Measurements from ENCODE around the gene PMFBP1. TPM values are rescaled to one million over a fixed set of nuclear protein-coding genes. Genes with fewer than 3 reads are reported as not detected.

The PMFBP1 gene
- total RNA-seq, 1 donor from 2014 or later = 1.4 TPM

DNA sequence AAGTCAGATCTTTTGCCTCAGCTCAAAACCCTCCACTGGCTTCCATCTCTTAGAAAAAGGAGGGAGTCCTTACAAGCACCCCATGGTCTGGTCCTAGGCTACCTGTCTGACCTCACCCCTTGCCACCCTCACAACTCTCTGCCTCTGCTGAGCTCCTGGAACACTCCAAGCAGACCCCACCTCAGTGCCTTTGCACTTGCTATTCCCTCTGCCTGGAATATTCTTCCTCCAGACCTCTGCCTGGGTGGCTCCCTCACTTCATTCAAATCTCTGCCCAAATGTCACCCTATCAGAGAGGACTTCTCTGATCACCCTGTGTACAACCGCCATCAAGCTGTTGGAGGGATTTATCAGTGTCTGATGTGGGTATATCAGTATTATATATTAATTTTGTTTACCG, 37.4 kb downstream of the PMFBP1 start:
- intact Hi-C loops (cut with micrococcal nuclease) = no loop called here

DNA sequence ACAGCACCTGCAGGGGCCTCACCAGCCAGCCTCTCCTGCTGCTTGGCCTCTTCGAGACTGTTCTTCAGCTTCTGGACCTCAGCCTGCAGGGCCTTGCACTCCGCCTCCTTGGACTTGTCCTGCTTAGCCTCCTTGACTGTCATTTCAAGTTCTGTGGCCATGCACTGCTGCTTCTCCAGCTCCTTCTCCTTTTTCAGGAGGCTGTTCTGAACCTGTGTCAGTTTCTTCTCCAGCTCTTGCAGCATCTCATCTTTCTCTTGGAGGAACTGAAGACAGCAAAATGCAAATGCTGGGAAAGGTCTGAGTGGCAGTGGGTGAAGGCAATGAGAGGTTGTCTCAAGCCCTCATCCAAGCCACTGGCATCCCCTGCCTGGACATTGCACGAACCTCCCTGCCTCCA, 39.2 kb downstream of the PMFBP1 start:
- intact Hi-C loops (cut with micrococcal nuclease) = no loop called here

DNA sequence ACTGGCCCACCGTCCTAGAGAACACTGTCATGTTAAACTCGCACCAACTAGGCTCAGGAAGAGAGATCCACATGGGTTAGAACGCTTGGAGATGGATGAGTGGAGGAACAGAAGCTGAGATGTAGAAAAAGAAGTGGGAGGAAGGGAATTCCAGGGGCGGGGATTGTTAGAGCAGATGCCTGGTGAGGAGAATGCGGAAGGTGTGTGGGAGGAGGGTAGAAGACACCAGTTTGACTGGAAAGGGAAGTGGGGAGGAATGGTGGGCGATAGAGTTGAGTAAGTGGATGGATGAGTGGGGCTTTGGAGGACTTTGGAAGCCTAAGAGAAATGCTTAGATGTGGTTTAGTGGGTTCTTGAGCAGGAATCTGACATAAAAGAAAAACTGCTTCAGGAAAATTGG, 40.9 kb downstream of the PMFBP1 start:
- intact Hi-C loops (cut with micrococcal nuclease) = no loop called here

DNA sequence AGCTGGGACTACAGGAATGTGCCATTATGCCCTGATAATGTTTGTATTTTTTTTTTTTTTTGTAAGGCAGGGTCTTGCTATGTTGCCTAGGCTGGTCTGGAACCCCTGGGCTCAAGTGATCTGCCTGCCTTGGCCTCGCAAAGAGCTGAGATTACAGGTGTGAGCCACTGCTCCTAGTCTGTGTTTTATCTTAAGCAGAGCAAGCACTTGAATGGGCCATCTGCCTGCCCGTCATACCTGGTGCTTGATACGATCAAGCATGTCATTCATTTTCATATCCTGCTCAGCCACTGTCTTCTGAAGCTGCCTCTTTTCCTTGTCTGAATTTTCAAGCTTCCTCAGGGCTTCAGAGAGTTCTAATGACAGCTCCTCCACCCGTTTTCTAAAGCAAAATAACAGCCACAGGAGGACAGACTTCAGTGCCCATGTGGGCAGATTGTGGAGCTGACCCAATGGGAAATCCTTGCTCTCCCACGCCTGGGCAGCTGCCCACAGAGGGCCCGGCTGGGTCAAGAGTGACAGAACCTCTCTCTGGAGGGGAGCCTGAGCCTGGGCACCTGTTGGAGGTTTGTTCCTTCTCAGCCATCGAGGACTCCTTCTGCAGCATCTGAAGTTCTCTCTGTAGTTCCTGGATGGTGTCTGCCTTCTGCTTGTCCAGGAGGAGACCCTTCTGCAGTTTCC, 41.8 kb downstream of the PMFBP1 start:
- intact Hi-C loops (cut with micrococcal nuclease) = loop anchor here (10.0 kb wide), 2 partner anchors 705 to 1975 kb away; no protein-coding TSS in a partner anchor

DNA sequence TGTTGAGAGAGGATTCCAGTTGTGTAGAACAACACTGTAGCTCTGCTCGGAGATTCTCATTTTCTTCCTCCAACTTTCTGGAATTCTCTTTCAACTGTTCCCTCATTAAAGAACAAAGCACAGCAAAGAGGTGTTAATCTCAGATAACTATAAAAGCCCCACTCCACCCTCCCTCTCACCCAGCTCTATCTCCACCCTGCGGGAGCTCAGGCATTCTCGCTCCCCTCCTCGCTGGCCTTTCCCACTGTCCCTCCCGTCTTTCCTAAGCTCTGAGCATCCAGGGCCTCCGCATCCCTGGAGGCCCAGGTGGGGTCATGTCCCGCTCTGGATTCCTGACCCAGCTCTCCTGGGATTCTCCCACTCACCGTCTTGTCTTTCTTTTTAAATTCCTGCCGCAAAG, 43.3 kb downstream of the PMFBP1 start:
- intact Hi-C loops (cut with micrococcal nuclease) = loop anchor here (10.0 kb wide), 2 partner anchors 706 to 1976 kb away; no protein-coding TSS in a partner anchor

DNA sequence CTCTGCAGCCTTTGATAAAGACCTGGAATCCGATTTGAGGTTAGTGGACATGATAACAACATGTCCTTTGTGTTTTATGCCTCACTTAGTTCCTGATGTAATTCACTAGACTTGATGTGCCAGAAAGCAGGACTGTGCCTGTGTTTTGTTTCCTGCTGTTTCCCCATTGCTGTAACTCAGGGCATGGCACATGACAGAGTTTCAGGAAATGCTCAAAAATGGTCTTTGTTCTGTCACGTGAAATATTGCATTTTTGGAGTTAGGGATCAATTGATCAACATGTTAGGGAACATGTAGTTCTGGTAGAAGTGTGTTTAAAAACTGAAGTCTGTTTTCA, 45.6 kb downstream of the PMFBP1 start:
- intact Hi-C loops (cut with micrococcal nuclease) = loop anchor here (10.0 kb wide), 2 partner anchors 708 to 1978 kb away; no protein-coding TSS in a partner anchor

DNA sequence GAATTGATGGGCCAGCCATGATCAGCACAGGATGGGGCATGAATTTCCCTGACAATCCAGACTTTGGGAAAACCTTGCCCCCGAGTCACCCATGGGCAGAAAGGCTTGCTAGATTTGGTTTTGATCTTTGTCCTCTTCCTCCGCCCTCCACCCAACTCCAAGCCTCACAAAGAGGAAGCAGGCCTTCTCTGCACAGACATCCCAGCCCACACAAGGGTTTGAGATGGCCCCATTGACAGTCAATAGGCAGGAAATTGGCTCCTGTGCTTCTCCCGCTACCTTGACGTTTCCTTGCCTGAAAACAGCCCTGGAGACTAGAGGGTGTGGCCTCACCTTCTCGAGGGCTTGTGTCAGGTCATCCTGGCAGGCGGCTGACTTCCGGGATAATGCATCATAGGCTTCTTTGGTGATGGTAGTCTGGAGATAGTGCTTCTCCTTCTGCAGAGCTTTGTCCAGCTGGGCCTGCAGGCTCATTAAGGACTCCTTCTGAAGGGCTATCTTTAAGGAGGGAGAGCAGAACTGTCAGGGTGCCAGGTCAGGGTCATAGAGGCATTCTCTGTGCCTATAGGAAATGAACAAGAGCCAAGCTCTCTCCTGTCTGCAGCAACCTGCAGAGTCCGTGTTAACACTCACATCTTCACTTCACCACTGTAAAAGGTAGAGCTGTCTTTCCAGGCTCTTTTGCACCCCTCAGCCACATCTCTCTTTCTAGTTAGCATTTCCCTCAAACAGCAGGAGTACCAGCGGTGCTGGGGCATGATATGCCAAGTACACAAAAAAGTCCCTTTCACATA, 46.1 kb downstream of the PMFBP1 start:
- intact Hi-C loops (cut with micrococcal nuclease) = loop anchor here (1.0 to 10.0 kb wide), 4 partner anchors 341 to 1979 kb away; no protein-coding TSS in a partner anchor

DNA sequence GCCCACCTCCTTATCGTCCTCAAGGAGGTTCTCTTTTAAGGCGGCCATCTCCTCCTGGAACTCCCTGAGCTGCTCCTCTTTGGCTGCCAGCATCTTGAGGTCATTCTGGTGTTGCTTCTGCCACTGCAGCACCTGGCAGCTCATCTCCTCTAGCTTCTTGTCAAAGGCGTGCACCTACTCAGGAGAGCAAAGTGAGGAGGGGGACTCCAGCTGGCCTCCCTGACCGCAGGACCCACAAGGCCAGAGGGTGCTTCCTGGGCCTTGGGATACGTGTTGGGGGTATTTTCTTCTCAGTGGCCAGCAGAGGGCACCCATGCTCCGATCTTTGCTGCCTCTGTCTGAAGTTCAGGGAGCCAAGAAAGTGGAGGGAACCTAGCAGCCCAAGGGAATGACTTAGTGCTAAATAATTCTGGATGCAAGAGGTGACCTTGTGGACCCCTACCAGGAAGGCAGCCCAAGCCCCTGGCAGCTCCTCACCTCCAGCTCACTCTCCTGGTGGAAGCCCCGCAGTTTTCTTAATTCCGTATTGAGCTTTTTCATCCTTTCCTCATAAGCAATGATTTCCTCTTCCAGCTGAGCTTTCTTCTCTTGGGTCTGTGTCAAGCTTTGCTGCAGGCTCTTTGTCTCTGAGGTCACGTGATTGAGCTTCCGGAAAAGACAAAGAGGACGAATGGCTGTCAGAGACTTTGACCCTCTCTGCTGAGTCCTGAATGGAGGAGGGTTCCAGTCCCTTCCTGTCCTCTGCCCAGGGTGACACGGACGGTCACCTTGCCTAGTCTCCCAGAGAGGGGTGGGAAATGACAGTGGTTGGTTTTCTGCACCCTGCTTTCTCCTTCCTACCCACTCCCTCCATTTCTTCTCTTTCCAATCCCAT, 47.0 kb downstream of the PMFBP1 start:
- intact Hi-C loops (cut with micrococcal nuclease) = loop anchor here (1.0 to 10.0 kb wide), 4 partner anchors 342 to 1980 kb away; no protein-coding TSS in a partner anchor

DNA sequence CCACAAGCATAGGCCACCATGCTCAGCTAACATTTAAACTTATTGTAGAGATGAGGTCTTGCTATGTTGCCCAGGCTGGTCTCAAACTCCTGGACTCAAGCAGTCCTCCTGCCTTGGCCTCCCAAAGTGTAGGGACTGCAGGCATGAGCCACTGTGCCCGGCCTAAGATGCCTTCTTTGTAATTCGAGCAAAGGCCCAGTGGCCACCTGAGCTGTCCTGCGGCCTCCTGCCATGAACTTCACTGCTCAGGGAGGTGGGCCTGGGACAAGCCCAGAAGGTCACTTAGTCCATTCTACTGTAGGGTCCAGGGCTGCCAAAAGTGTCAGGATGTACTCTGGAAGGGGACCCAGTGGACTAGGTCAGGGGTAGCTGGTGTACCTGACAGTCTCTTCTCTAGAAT, 47.8 kb downstream of the PMFBP1 start:
- intact Hi-C loops (cut with micrococcal nuclease) = loop anchor here (2.0 to 10.0 kb wide), 3 partner anchors 711 to 1981 kb away; no protein-coding TSS in a partner anchor

DNA sequence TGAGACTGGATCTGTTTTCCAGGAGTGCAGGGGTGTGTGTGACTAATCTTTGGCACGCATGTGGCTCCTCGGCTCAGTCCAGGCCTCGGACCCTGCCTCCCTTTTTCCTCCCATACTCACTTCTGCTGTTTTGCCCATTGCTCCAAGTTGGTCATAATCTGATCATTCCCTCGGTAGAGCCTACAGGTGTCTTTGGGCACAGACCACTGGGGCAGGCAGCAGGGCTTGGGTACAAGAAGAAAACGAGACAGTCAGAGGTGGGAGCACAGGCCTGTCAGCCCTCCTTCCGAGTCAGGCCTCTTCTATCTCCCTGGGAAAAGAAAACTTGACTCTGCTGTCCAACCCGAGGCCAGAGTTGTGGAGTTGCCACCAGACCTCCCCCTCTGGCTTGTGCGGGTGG, 48.5 kb downstream of the PMFBP1 start:
- intact Hi-C loops (cut with micrococcal nuclease) = loop anchor here (10.0 kb wide), 2 partner anchors 711 to 1981 kb away; no protein-coding TSS in a partner anchor

DNA sequence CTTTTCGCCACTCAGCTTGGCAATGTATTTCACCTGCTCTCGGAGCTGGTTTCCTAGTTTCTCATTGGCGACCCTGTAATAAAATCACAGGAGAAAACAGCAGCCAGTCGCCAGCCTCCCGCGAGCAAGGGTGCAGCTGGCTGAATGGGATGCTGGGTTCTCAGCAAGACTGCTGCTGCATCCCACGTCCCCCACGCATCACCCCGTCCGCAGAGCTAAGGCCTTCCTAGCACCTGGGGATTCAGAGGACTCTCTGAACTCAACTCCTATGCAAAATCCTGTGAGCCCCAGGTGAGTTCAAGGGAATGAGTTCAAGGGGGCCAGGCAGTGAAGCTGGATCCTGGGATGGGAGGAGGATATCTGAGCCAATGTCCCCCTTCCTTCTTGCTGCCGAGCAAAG, 49.0 kb downstream of the PMFBP1 start:
- intact Hi-C loops (cut with micrococcal nuclease) = loop anchor here (10.0 kb wide), 2 partner anchors 712 to 1982 kb away; no protein-coding TSS in a partner anchor

DNA sequence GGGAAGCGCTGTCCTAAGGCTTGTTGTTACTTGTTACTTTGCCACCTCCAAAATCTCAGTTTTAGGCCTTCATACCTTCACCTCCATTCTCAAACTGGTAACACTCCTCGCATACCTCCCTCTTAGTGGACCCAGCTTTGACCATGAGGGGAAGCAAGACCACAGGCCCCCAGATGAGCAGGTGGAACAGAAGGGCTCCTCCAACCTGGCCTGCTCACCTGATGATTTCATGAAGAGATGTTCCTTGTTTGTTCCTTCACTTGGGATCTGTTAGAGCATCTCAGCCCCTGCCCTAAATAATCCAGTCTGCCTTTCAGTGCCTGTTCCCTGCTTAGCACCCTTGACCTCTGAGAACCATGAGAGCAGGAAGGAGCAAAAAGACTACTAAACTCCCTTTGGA, 49.6 kb downstream of the PMFBP1 start:
- intact Hi-C loops (cut with micrococcal nuclease) = loop anchor here (10.0 kb wide), 2 partner anchors 712 to 1982 kb away; no protein-coding TSS in a partner anchor

DNA sequence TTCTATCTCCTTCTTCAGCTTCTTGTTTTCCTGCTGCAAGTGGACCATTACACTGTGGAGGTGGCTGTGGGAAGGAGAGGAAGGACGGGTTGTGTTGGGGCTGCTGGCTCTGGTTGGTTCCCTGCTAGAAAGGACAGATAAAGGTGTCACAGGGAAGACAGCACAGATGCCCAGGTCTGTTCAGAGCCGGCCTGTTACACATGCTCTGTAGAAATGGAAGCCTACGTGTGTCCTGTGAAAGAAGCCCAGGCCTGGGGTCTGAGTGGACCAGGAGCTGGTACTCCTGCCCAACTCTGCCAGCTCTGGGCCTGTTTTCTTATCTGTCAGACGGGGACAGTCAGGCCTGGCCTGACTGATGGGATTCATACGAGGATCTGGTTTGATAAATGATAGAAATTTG, 51.9 kb downstream of the PMFBP1 start:
- intact Hi-C loops (cut with micrococcal nuclease) = loop anchor here (10.0 kb wide), 2 partner anchors 715 to 1985 kb away; no protein-coding TSS in a partner anchor

DNA sequence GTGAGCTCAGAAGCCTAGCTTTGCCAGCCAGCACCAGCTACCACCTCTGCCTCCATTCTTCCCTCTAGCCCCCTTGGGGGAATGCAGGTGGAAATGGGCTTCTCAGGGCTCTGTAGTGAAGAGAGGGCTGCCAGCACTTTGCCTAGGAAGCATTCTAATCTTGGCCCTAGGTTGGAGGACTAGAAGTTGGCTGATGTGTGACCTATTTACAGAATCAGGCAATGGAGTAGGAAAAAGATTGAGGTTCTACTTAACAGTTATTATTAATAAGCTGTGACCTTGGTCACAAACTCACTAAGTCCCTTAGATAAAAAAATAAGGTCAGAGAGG, 58.4 kb downstream of the PMFBP1 start:
- intact Hi-C loops (cut with micrococcal nuclease) = no loop called here

DNA sequence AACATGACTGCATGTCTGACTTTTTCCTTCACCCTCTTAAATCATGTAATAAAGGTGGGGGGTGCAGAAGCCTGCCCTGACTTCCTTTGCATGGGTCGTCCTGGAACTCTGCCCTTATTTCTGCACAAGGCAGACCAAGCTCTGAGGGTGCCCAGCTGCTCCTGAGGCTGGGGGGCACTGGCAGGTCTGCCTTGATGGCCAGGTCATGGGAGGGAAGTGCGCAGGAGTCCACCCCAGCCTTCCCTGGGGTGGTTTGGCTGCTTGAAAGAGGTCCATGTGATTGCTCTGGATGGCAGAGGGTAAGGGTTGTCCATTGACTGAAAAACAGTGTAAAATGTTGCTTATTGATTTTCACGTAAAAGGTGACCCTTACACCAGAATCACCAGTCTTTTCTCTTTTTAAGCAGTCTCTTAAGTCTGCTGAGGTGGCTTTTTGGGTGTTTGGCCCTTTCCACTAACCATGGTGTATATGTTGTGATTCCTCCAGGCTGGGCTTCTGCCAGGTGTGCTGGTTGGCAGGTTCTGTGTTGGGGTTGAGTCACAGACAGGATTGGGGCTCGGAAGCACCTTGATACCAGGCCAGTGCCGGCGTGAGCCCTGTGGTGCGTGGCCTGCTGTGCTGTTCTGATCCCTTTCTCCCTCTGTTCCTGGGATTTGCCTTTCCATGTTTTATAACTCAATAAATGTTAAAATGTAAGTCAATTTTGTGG, 58.9 kb downstream of the PMFBP1 start:
- intact Hi-C loops (cut with micrococcal nuclease) = no loop called here

DNA sequence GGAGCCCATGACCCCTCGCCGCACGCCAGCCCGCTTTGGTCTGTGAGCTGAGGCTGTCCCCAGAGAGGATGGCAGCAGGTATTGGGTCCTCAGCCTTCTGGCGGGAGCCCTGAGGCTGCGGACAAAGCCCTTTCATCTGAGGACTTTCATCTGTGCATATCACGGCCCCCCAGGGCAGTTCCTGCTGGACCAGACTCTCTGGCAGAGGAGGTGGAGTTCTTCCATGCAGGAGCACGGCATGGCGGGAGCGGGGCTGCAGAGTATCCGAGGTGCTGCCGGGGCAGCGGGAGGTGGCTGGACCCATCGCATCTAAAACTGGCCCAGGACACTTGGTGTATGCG, 59.5 kb downstream of the PMFBP1 start:
- intact Hi-C loops (cut with micrococcal nuclease) = no loop called here

DNA sequence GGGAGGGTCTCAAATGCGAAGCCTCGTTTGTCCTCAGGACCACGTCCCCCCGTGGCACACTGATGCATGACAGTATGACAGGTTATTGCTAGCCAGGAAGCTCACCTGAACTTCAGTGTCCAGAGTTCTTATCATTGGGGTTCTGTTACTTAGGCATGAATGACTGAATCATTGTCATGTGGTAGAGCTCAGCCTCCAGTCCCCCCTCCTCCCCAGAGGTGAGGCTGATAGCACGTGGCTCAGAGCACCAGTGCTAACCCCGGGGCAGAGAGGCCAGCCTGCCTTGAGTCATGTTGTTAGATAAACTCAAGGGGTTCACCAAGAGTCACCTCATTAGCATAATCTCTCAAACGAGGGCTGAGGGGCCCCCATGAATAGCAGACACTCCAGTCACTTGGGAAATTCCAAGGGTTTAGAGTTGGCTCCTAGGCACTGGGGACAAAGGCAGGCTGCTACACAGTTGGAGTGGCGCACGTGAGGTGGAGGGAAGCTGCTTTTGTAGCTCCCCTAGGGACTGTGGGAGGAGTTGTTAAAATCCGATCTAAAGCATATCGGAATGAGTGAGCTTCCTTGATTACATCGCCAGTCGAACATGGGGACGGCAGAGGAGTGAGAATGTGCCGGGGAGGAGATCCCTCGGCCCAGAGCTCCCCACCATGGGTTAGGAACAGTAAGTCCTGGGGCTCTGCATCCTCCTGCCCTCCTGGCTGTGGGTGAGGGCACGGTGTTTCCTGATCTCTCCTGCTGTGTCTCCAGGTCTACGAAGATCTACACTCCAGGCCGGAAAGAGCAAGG, 60.1 kb downstream of the PMFBP1 start:
- intact Hi-C loops (cut with micrococcal nuclease) = no loop called here

DNA sequence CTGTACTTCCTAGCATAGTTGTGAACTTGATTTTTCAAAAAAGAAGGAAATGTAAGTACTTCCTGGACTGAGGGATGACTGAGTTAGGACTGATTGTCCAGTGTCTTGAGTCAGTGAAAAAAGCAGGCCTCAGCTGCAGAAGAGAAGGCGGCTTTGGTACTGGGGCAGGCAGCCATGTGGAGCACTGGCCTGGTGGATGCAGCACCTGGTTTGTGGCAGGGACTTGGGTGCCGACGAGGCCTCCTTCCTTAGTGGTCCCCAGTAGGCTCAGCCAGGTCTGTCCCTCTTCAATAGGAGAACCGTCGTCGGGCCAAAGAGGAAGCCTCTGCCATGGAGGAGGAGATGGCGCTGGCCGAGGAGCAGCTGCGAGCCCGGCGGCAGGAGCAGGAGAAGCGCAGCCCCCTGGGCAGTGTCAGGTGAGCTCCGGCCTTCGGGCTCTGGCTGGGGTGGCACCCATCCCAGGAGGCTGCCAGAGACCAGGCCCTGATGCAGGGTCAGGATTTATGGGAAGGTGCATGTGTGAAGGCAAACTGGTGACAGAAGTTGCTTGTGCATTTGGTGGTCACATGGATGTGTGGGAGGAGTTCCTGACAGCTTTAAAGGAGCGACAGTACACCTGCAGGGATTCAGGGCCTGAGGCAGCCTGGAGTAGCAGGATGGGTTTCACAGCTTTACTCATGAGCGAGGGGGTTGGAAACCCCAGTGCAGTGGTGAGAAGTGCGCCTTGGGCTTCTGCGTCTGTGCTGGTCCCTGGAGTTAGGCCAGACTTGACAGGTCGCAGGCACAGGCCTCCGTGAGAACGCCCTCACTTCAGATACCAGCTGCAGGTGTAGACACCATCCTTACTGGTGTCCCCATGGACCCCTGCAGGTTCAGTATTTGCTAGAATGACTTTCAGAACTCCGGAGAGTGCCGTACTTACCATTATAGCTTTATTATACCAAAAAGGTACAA, 61.0 kb downstream of the PMFBP1 start:
- intact Hi-C loops (cut with micrococcal nuclease) = no loop called here

DNA sequence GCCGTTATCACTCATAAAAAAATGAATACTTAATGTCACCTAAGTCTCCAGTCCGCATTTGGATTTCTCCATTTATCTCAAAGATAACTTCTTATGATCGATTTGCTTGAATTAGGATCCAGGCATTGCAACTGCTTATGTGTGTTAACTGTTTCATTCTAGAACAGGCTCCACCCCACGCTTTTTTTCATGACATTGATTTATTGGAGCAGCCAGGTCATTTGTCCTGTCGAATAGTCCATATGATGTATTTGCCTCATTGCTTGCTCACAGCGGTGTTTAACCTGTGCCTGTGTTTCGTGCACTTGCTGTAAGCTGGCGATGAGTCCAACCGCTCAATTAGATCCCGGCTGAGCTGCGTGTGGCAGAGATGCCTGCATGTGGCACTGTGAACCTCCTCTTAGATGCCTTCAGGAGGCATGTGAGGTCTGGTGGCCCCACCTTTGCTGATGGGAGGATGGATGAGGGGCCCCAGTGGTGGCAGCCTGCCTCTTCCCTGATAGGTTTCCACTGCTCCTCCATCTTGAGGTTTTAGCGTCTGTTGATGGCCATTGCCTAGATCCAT, 61.9 kb downstream of the PMFBP1 start:
- intact Hi-C loops (cut with micrococcal nuclease) = no loop called here

Data from T-helper 1 cell treated with Interleukin-12 subunit alpha and Interleukin-12 subunit beta and Interleukin-4 antibody, amounts not matched to agents 30 ng/mL and 1 ng/mL, for 36 hours (primary cell).